IMR-90 (cell line): Measurements from ENCODE around the gene ZBTB26. TPM values are rescaled to one million over a fixed set of nuclear protein-coding genes. Genes with fewer than 3 reads are reported as not detected.

ENCODE experiments used
- ATAC-seq: fragments of 200-7000 bp; cut with Tn5 transposase; 2 replicates; pipeline ENCODE4 v1.9.1; 2020; ENCODE audit warnings: low read depth, mild to moderate bottlenecking, moderate library complexity
- BruUV-seq: library from RNA; stranded (reverse); fragments of 400-500 nt; replicated peaks from 2 replicates; lab custom pipeline; 2021; lab: Mats Ljungman, UMichigan
- CTCF ChIA-PET: fragments of 300-600 bp; formaldehyde crosslinking; extraction: SDS; loops from one replicate; lab custom pipeline; 2021; ENCODE audit warnings: antibody characterized with exemption; lab: Yijun Ruan, JAX
- POLR2A ChIA-PET: fragments of 300-600 bp; sonication (Branson Sonifier 250); formaldehyde crosslinking; loops from one replicate; lab custom pipeline; 2022; ENCODE audit warnings: antibody characterized with exemption; ENCODE audit not compliant: unreplicated experiment; lab: Charles Lee
- DNase-seq: peaks from one replicate; pipeline ENCODE4 v3.0.0; 2013
- H2AFZ ChIP-seq: replicated peaks from 2 replicates; pipeline ENCODE3; 2013; ENCODE audit warnings: low read length, mild to moderate bottlenecking; ENCODE audit not compliant: poor library complexity
- H2AK5ac ChIP-seq: 2 replicates; pipeline ENCODE4 v1.6.1; 2013; ENCODE audit warnings: low read depth, low read length, inconsistent platforms
- H2AK9ac ChIP-seq: replicated peaks from 2 replicates; pipeline ENCODE3; 2013; ENCODE audit warnings: mild to moderate bottlenecking, low read depth, low read length, moderate library complexity; ENCODE audit not compliant: poor library complexity
- H2BK120ac ChIP-seq: 2 replicates; pipeline ENCODE4 v1.6.1; 2013; ENCODE audit warnings: low read depth, low read length, inconsistent platforms
- H2BK15ac ChIP-seq: 3 replicates; pipeline ENCODE4 v1.6.1; 2013; ENCODE audit warnings: low read depth, low read length, inconsistent platforms
- H2BK20ac ChIP-seq: 2 replicates; pipeline ENCODE4 v1.6.1; 2013; ENCODE audit warnings: low read depth, mild to moderate bottlenecking, inconsistent platforms, low read length, moderate library complexity
- H2BK5ac ChIP-seq: 2 replicates; pipeline ENCODE4 v1.6.1; 2013; ENCODE audit warnings: mild to moderate bottlenecking, low read depth, low read length, inconsistent platforms; ENCODE audit not compliant: poor library complexity, severe bottlenecking
- H3K14ac ChIP-seq: replicated peaks from 2 replicates; pipeline ENCODE4 v1.6.1; 2013; ENCODE audit warnings: low read depth, low read length, inconsistent platforms
- H3K18ac ChIP-seq: 2 replicates; pipeline ENCODE4 v1.6.1; 2013; ENCODE audit warnings: low read depth, low read length, control low read depth
- H3K23ac ChIP-seq: 2 replicates; pipeline ENCODE4 v1.6.1; 2013; ENCODE audit warnings: low read depth, low read length, inconsistent platforms
- H3K27ac ChIP-seq: 2 replicates; pipeline ENCODE4 v1.5.1; 2013; ENCODE audit warnings: mild to moderate bottlenecking, control low read depth, low read length; ENCODE audit not compliant: insufficient read depth
- H3K27me3 ChIP-seq: 2 replicates; pipeline ENCODE4 v1.6.1; 2013; ENCODE audit warnings: low read length; ENCODE audit not compliant: control insufficient read depth, insufficient read depth
- H3K36me3 ChIP-seq: 2 replicates; pipeline ENCODE4 v1.6.1; 2013; ENCODE audit warnings: low read length, mixed read lengths; ENCODE audit not compliant: control insufficient read depth, insufficient read depth
- H3K4ac ChIP-seq: 2 replicates; pipeline ENCODE4 v1.6.1; 2013; ENCODE audit warnings: low read depth, low read length, inconsistent platforms
- H3K4me1 ChIP-seq: 2 replicates; pipeline ENCODE4 v1.6.1; 2013; ENCODE audit warnings: low read length, mixed read lengths; ENCODE audit not compliant: control insufficient read depth, insufficient read depth
- H3K4me2 ChIP-seq: 2 replicates; pipeline ENCODE4 v1.6.1; 2013; ENCODE audit warnings: low read depth, mild to moderate bottlenecking, control low read depth, low read length, moderate library complexity
- H3K4me3 ChIP-seq: 2 replicates; pipeline ENCODE4 v1.5.1; 2013; ENCODE audit warnings: low read depth, mild to moderate bottlenecking, control low read depth, low read length, moderate library complexity; ENCODE audit not compliant: insufficient read depth
- H3K56ac ChIP-seq: 2 replicates; pipeline ENCODE4 v1.6.1; 2013; ENCODE audit warnings: low read length, inconsistent platforms; ENCODE audit not compliant: insufficient read depth; ENCODE audit errors: extremely low read depth
- H3K79me1 ChIP-seq, 2 experiments: 2 replicates each; pipeline ENCODE4 v1.6.1; 2013; ENCODE audit warnings: low read length in 2 of 2, inconsistent platforms in 1 of 2, low read depth in 1 of 2
- H3K9ac ChIP-seq: 2 replicates; pipeline ENCODE4 v1.6.1; 2013; ENCODE audit warnings: low read depth, low read length, control low read depth
- H3K9me1 ChIP-seq: 2 replicates; pipeline ENCODE4 v1.6.1; 2013; ENCODE audit warnings: low read length, inconsistent platforms; ENCODE audit not compliant: insufficient read depth
- H3K9me3 ChIP-seq: 2 replicates; pipeline ENCODE4 v1.6.1; 2013; ENCODE audit warnings: low read length; ENCODE audit not compliant: control insufficient read depth, insufficient read depth
- H4K20me1 ChIP-seq: 2 replicates; pipeline ENCODE4 v1.6.1; 2013; ENCODE audit warnings: low read length, inconsistent platforms; ENCODE audit not compliant: insufficient read depth
- H4K5ac ChIP-seq: 2 replicates; pipeline ENCODE4 v1.6.1; 2013; ENCODE audit warnings: mild to moderate bottlenecking, low read depth, low read length, control low read depth
- H4K8ac ChIP-seq, 2 experiments: 2 replicates each; pipeline ENCODE4 v1.6.1; 2013; ENCODE audit warnings: low read depth in 2 of 2, low read length in 2 of 2, control low read depth in 1 of 2, inconsistent platforms in 1 of 2
- H4K91ac ChIP-seq: 2 replicates; pipeline ENCODE4 v1.6.1; 2013; ENCODE audit warnings: low read depth, low read length, inconsistent platforms; ENCODE audit not compliant: insufficient read depth
- BHLHE40 ChIP-seq: fragments of 150-350 bp; IDR thresholded peaks from 2 replicates; pipeline ENCODE4 v1.6.1; 2016; ENCODE audit warnings: mild to moderate bottlenecking, low read depth, low read length
- CEBPB ChIP-seq: IDR thresholded peaks from 2 replicates; pipeline ENCODE4 v1.6.1; 2012; ENCODE audit warnings: low read depth, low read length, improper control_type of control experiment
- CHD1 ChIP-seq: IDR thresholded peaks from 2 replicates; pipeline ENCODE4 v1.6.1; 2012; ENCODE audit warnings: low read depth, low read length, improper control_type of control experiment
- CTCF ChIP-seq: conservative IDR thresholded peaks from 2 replicates; pipeline ENCODE4 v1.5.1; 2012; ENCODE audit warnings: mild to moderate bottlenecking, low read depth, low read length, improper control_type of control experiment
- ELK1 ChIP-seq: fragments of 150-350 bp; IDR thresholded peaks from 2 replicates; pipeline ENCODE4 v1.6.1; 2016; ENCODE audit warnings: low read depth, mild to moderate bottlenecking, low read length, moderate library complexity, borderline replicate concordance
- FOS ChIP-seq: fragments of 150-350 bp; IDR thresholded peaks from 2 replicates; pipeline ENCODE4 v1.6.1; 2016; ENCODE audit warnings: low read depth, low read length
- MAFK ChIP-seq: IDR thresholded peaks from 2 replicates; pipeline ENCODE4 v1.6.1; 2012; ENCODE audit warnings: low read depth, low read length, improper control_type of control experiment
- MAZ ChIP-seq: IDR thresholded peaks from 2 replicates; pipeline ENCODE4 v1.6.1; 2012; ENCODE audit warnings: low read depth, mild to moderate bottlenecking, low read length, improper control_type of control experiment, moderate library complexity, borderline replicate concordance
- MXI1 ChIP-seq: IDR thresholded peaks from 2 replicates; pipeline ENCODE4 v1.6.1; 2012; ENCODE audit warnings: low read depth, mild to moderate bottlenecking, low read length, moderate library complexity, borderline replicate concordance
- NFE2L2 ChIP-seq: fragments of 150-350 bp; IDR thresholded peaks from 2 replicates; pipeline ENCODE4 v1.6.1; 2016; ENCODE audit warnings: low read depth, mild to moderate bottlenecking, low read length
- POLR2A ChIP-seq: IDR thresholded peaks from 2 replicates; pipeline ENCODE4 v1.6.1; 2012; ENCODE audit warnings: mild to moderate bottlenecking, low read depth, low read length
- RAD21 ChIP-seq: IDR thresholded peaks from 2 replicates; pipeline ENCODE4 v1.6.1; 2012; ENCODE audit warnings: low read length, improper control_type of control experiment
- RCOR1 ChIP-seq: IDR thresholded peaks from 2 replicates; pipeline ENCODE4 v1.6.1; 2012; ENCODE audit warnings: mild to moderate bottlenecking, low read length, improper control_type of control experiment; ENCODE audit not compliant: insufficient replicate concordance
- RFX5 ChIP-seq: IDR thresholded peaks from 2 replicates; pipeline ENCODE4 v1.8.0; 2012; ENCODE audit warnings: low read depth, mild to moderate bottlenecking, low read length, moderate library complexity
- SMC3 ChIP-seq: fragments of 150-350 bp; IDR thresholded peaks from 2 replicates; pipeline ENCODE4 v1.6.1; 2016; ENCODE audit warnings: low read depth, mild to moderate bottlenecking, antibody characterized with exemption, low read length, moderate library complexity
- WGBS, 2 experiments: methylation state at CpG; one replicate each; pipeline versions ENCODE4 v1.1.5 to v1.1.7; 2013; ENCODE audit warnings: missing lambda C conversion rate in 2 of 2; ENCODE audit not compliant: insufficient read length in 1 of 2; ENCODE audit errors: extremely low coverage in 2 of 2; 5-methylcytosine and 5-hydroxymethylcytosine counted together
- dilution Hi-C: fragments of 300-500 bp; cut with HindIII; formaldehyde crosslinking; loops from one replicate; pipeline ENCODE4 v1.14.3; 2018; ENCODE audit warnings: low sequenced_read_pairs; ENCODE audit not compliant: unreplicated experiment
- in situ Hi-C: fragments of 300-500 bp; cut with MboI; formaldehyde crosslinking; loops from 3 replicates; pipeline ENCODE4 v1.14.3; 2019; ENCODE audit warnings: low sequenced_read_pairs, inconsistent platforms, mixed read lengths
- intact Hi-C: fragments of 100-400 bp; cut with micrococcal nuclease; formaldehyde crosslinking; loops from 2 replicates; pipeline ENCODE4 v1.10.0; 2022
- polyA plus RNA-seq, 3 experiments: library from polyadenylated mRNA; depleted of rRNA; stranded (reverse); fragments of >200 nt; gene quantifications; 2 replicates each; pipeline ENCODE4 v1.2.3, GENCODE V29; 2012; ENCODE audit warnings: low replicate concordance in 1 of 3
- total RNA-seq: library from RNA; depleted of rRNA; stranded (reverse); fragments of >200 nt; gene quantifications from 2 replicates; pipeline ENCODE4 v1.2.3, GENCODE V29; 2012
- TF ChIP-seq, protein P1 (sequence below): fragments of 150-350 bp; IDR thresholded peaks from 2 replicates; pipeline ENCODE4 v1.6.1; 2017; ENCODE audit warnings: mild to moderate bottlenecking, antibody characterized with exemption, low read length, low read depth

Gene ZBTB26
- total and polyA plus RNA-seq, 2 of the 4 experiments (the other 2 are of a cell fraction): 3.1 to 6.1 TPM

- no peak for DNase-seq
- intact Hi-C loops (no loop called here), in situ Hi-C loops (no loop called here), dilution Hi-C loops (no loop called here)
- ChIA-PET CTCF (no interaction called here), POLR2A (no interaction called here)
- BruUV-seq: no TSS peak
- Histone ChIP-seq H3K27me3 (no peaks in the 10 kb centered on the region), H3K4me3 (no peak overlapping the region), H3K36me3 (peaks cover 2% of the 10 kb centered on the region; the same call in 1 of the 2 replicates), H2AFZ (no peak overlapping the region), H3K27ac (no peak overlapping the region), H4K8ac (no peak overlapping the region), H3K9me1 (no peaks in the 10 kb centered on the region), H2BK15ac (no peak overlapping the region), H3K4me2 (no peak overlapping the region), H3K18ac (no peak overlapping the region), H3K14ac (no peak overlapping the region), H3K56ac (no peak overlapping the region), H4K91ac (no peak overlapping the region), H3K23ac (no peak overlapping the region), H2BK5ac (no peak overlapping the region), H3K9ac (no peak overlapping the region), H3K4me1 (peaks cover 7% of the 10 kb centered on the region), H3K9me3 (no peaks in the 10 kb centered on the region), H2BK120ac (no peak overlapping the region), H4K5ac (no peak overlapping the region), H2AK9ac (no peak overlapping the region), H3K79me1 (peaks cover 29 to 59% of the 10 kb centered on the region in 2 experiments), H3K4ac (no peak overlapping the region), H4K20me1 (peaks cover 34% of the 10 kb centered on the region), H2BK20ac (no peak overlapping the region), H2AK5ac (no peak overlapping the region)
- no peak for TF ChIP-seq FOS
- TF ChIP-seq POLR2A: no peak
- no peak for TF ChIP-seq SMC3
- no peak for TF ChIP-seq MAFK
- no peak for TF ChIP-seq ELK1
- no peak for TF ChIP-seq CTCF
- no peak for TF ChIP-seq CHD1
- TF ChIP-seq RCOR1: no peak
- TF ChIP-seq CEBPB: no peak
- TF ChIP-seq RFX5: no peak
- TF ChIP-seq, protein P1, sequence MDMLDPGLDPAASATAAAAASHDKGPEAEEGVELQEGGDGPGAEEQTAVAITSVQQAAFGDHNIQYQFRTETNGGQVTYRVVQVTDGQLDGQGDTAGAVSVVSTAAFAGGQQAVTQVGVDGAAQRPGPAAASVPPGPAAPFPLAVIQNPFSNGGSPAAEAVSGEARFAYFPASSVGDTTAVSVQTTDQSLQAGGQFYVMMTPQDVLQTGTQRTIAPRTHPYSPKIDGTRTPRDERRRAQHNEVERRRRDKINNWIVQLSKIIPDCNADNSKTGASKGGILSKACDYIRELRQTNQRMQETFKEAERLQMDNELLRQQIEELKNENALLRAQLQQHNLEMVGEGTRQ: no peak
- no peak for TF ChIP-seq RAD21
- no peak for TF ChIP-seq MXI1
- no peak for TF ChIP-seq MAZ
- TF ChIP-seq BHLHE40: no peak
- TF ChIP-seq NFE2L2: no peak
- 100% methylated on average over 1 of the region's 1 CpG; no CpG with 5 or more reads in 1 of the 2 experiments for WGBS, 2 experiments
- no peak for ATAC-seq
These were observed 19.7 kb upstream of the ZBTB26 start for GRCh38 chr9:122951056-122951455.
